SK-N-MC (cell line): ENCODE data around the gene SECTM1.

ENCODE experiments used
- DNase-seq: peaks from one replicate; pipeline ENCODE4 v3.0.0-alpha.2; 2011; ENCODE audit warnings: low read depth, low spot score
- H3K27ac ChIP-seq: fragments of 200-600 bp; sonication (generic); 2 replicates; pipeline ENCODE4 v1.5.1; 2016; ENCODE audit warnings: mixed run types
- H3K36me3 ChIP-seq: fragments of 200-600 bp; sonication (generic); 2 replicates; pipeline ENCODE4 v1.6.1; 2017; ENCODE audit warnings: antibody characterized with exemption, low read length, mixed read lengths; ENCODE audit not compliant: insufficient read depth
- H3K4me3 ChIP-seq: fragments of 200-600 bp; sonication (generic); 2 replicates; pipeline ENCODE4 v1.5.1; 2016
- H3K9ac ChIP-seq: fragments of 200-600 bp; sonication (generic); 2 replicates; pipeline ENCODE4 v1.8.0; 2017; ENCODE audit warnings: mixed run types, mixed read lengths; ENCODE audit not compliant: insufficient read length
- H3K9me3 ChIP-seq: fragments of 200-600 bp; sonication (generic); 2 replicates; pipeline ENCODE4 v1.6.1; 2017; ENCODE audit warnings: low read depth, mild to moderate bottlenecking, antibody characterized with exemption, low read length, moderate library complexity, mixed read lengths
- EZH2 ChIP-seq: fragments of 200-600 bp; sonication (generic); IDR thresholded peaks from one replicate; pipeline ENCODE4 v1.6.1; 2017; ENCODE audit warnings: antibody characterized with exemption
- FOXP2 ChIP-seq: optimal IDR thresholded peaks from 2 replicates; pipeline ENCODE3; 2011; ENCODE audit warnings: mild to moderate bottlenecking, moderate library complexity; ENCODE audit not compliant: insufficient read depth; ENCODE audit errors: extremely low read length, control extremely low read depth
- POLR2AphosphoS5 ChIP-seq: IDR thresholded peaks from 2 replicates; pipeline ENCODE4 v1.6.1; 2012; ENCODE audit warnings: mild to moderate bottlenecking, low read depth, low read length, borderline replicate concordance

The SECTM1 gene

GRCh38 chr17:82320140-82320840 lies 13.3 kb downstream of the SECTM1 start:
- no peak overlapping the region for H3K27ac ChIP-seq
- H3K9me3 ChIP-seq: no peaks in the 10 kb centered on the region
- no peak for DNase-seq
- no peak for TF ChIP-seq EZH2
- no peak for TF ChIP-seq POLR2AphosphoS5
- TF ChIP-seq FOXP2: no peak
- no peak overlapping the region for H3K9ac ChIP-seq
- H3K4me3 ChIP-seq: no peak overlapping the region
- H3K36me3 ChIP-seq: no peaks in the 10 kb centered on the region

GRCh38 chr17:82319619-82320062 lies 13.9 kb downstream of the SECTM1 start:
- no peak for DNase-seq
- no peak overlapping the region for H3K9ac ChIP-seq
- H3K9me3 ChIP-seq: no peaks in the 10 kb centered on the region
- H3K36me3 ChIP-seq: no peaks in the 10 kb centered on the region
- H3K4me3 ChIP-seq: no peak overlapping the region
- TF ChIP-seq FOXP2: no peak
- no peak for TF ChIP-seq POLR2AphosphoS5
- no peak for TF ChIP-seq EZH2
- H3K27ac ChIP-seq: no peak overlapping the region

GRCh38 chr17:82318772-82319606 lies 14.6 kb downstream of the SECTM1 start:
- no peak overlapping the region for H3K27ac ChIP-seq
- H3K9me3 ChIP-seq: no peaks in the 10 kb centered on the region
- no peak overlapping the region for H3K4me3 ChIP-seq
- no peak for TF ChIP-seq EZH2
- no peak for TF ChIP-seq FOXP2
- no peak for TF ChIP-seq POLR2AphosphoS5
- H3K9ac ChIP-seq: no peak overlapping the region
- no peaks in the 10 kb centered on the region for H3K36me3 ChIP-seq
- DNase-seq: no peak

- Histone ChIP-seq H3K9ac (no peak overlapping the region), H3K27ac (no peak overlapping the region), H3K36me3 (no peaks in the 10 kb centered on the region), H3K4me3 (no peak overlapping the region), H3K9me3 (no peaks in the 10 kb centered on the region)
- TF ChIP-seq FOXP2 (no peak), EZH2 (no peak), POLR2AphosphoS5 (no peak)
- no peak for DNase-seq
Measured at GRCh38 chr17:82318169-82318498, 15.4 kb downstream of the SECTM1 start.

GRCh38 chr17:82317394-82318168 lies 16.0 kb downstream of the SECTM1 start, which contains the start of gene CD7:
Gene CD7 (minus strand): TSS chr17:82317608. CDS start chr17:82317495, 113 bp downstream.
- no peak within 1 kb of the TSS for H3K27ac ChIP-seq
- H3K4me3 ChIP-seq: no peak within 1 kb of the TSS
- H3K9ac ChIP-seq: no peak within 1 kb of the TSS
- H3K9me3 ChIP-seq: no peaks in the 10 kb centered on the region
- TF ChIP-seq POLR2AphosphoS5 (no peak), FOXP2 (no peak), EZH2 (no peak)
- H3K36me3 ChIP-seq: no peaks in the 10 kb centered on the region
- DNase-seq: no peak

GRCh38 chr17:82316651-82317393 lies 16.7 kb downstream of the SECTM1 start:
- no peak overlapping the region for H3K4me3 ChIP-seq
- no peaks in the 10 kb centered on the region for H3K36me3 ChIP-seq
- H3K9ac ChIP-seq: no peak overlapping the region
- no peak overlapping the region for H3K27ac ChIP-seq
- no peak for TF ChIP-seq FOXP2
- no peak for TF ChIP-seq EZH2
- no peak for TF ChIP-seq POLR2AphosphoS5
- DNase-seq: no peak
- no peaks in the 10 kb centered on the region for H3K9me3 ChIP-seq

- H3K9me3 ChIP-seq: no peaks in the 10 kb centered on the region
- no peaks in the 10 kb centered on the region for H3K36me3 ChIP-seq
- DNase-seq: no peak
- H3K4me3 ChIP-seq: no peak overlapping the region
- H3K27ac ChIP-seq: no peak overlapping the region
- TF ChIP-seq EZH2 (no peak), POLR2AphosphoS5 (no peak), FOXP2 (no peak)
- no peak overlapping the region for H3K9ac ChIP-seq
Measured at GRCh38 chr17:82315703-82316358, 17.7 kb downstream of the SECTM1 start.
